Osteoblast (primary cell): ENCODE results near the gene PAFAH2. TPM values are rescaled to one million over a fixed set of nuclear protein-coding genes. Genes with fewer than 3 reads are reported as not detected.

ENCODE experiments used
- DNase-seq: peaks from one replicate; pipeline ENCODE4 v3.0.0; 2011; ENCODE audit warnings: low spot score, mixed read lengths; ENCODE audit not compliant: insufficient read length; ENCODE audit errors: missing footprints
- H2AFZ ChIP-seq: 2 replicates; pipeline ENCODE4 v1.6.0; 2011; ENCODE audit warnings: mild to moderate bottlenecking, low read length
- H3K27ac ChIP-seq: 2 replicates; pipeline ENCODE4 v1.5.1; 2011; ENCODE audit warnings: mild to moderate bottlenecking, low read depth, low read length, moderate library complexity
- H3K27me3 ChIP-seq: 2 replicates; pipeline ENCODE4 v1.6.0; 2012; ENCODE audit warnings: mild to moderate bottlenecking, control low read depth, inconsistent platforms, low read length, moderate library complexity; ENCODE audit not compliant: insufficient read depth
- H3K36me3 ChIP-seq: 2 replicates; pipeline ENCODE4 v1.5.1; 2011; ENCODE audit warnings: mild to moderate bottlenecking, low read length, control low read depth, moderate library complexity; ENCODE audit not compliant: insufficient read depth
- H3K4me1 ChIP-seq: 2 replicates; pipeline ENCODE4 v1.5.1; 2011; ENCODE audit warnings: mild to moderate bottlenecking, low read length, control low read depth, moderate library complexity; ENCODE audit not compliant: insufficient read depth
- H3K4me2 ChIP-seq: 2 replicates; pipeline ENCODE4 v1.6.0; 2011; ENCODE audit warnings: mild to moderate bottlenecking, low read length; ENCODE audit not compliant: insufficient read depth
- H3K4me3 ChIP-seq: fragments of 200-600 bp; sonication (generic); 3 replicates; pipeline ENCODE4 v1.5.1; 2012; ENCODE audit warnings: mild to moderate bottlenecking, low read length, inconsistent platforms; ENCODE audit not compliant: insufficient read depth
- H3K79me2 ChIP-seq: 2 replicates; pipeline ENCODE4 v1.6.0; 2012; ENCODE audit warnings: mild to moderate bottlenecking, low read length, control low read depth, inconsistent platforms; ENCODE audit not compliant: insufficient read depth
- H3K9me3 ChIP-seq: 2 replicates; pipeline ENCODE4 v1.5.1; 2011; ENCODE audit warnings: low read depth, low read length, control low read depth
- H4K20me1 ChIP-seq: 2 replicates; pipeline ENCODE4 v1.6.0; 2012; ENCODE audit warnings: mild to moderate bottlenecking, low read length, control low read depth; ENCODE audit not compliant: insufficient read depth
- total RNA-seq: library from RNA; depleted of rRNA; stranded (reverse); fragments of >200 nt; gene quantifications from 2 replicates; pipeline ENCODE4 v1.2.3, GENCODE V29; 2012
- TF ChIP-seq, protein P1 (sequence below): IDR thresholded peaks from 2 replicates; pipeline ENCODE4 v1.5.1; 2011; ENCODE audit warnings: mild to moderate bottlenecking, low read depth, low read length, moderate library complexity; ENCODE audit errors: extremely low read depth

Gene PAFAH2
- total RNA-seq, 1 donor: 6.9 TPM

DNA sequence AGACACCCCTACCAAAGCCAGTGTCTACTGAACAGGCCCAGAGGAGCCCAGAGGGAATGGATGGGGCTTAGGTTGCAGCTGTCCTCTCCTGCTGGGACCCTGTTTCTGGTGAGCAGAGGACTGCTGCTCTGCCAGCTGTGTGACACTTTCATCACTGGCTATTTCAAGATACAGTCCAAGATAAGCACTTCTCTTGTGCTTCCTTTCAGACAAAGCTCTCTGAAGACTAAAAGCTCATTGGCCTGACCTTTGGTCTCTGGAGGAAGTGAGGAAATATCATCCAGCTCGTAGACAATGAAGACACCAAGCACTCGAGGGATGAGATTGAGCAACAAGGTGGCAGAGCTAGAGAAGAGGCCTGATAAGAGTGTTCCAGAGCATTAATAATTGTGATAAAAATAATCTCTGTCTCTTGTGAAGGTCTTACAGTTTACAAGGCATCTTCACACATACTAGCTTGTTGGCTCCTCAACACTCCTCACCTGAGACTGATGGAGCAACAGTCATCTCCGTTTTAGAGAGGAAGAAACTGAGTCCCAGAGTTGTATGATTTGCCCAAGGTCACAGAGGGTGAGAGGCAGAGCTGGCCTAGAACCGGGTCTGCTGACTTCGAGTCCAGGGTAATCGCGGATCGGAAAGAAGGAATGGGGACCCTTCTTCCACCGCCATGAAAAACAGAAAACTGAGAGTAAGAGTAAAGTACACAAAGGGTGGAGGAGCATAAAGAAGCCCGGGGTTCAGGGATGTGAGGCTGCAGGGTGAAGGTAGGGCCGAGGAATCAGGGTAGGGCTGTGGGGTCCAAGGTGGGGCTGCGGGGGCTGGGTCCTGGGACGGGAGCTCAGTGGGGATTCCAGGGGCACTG, 666 bp downstream of the PAFAH2 start:
- peaks cover 5% of the 10 kb centered on the region for H3K79me2 ChIP-seq
- peak overlapping the region; percentile 79 for H2AFZ ChIP-seq
- H3K36me3 ChIP-seq: no peaks in the 10 kb centered on the region
- peak; percentile 77 for DNase-seq
- H3K27me3 ChIP-seq: no peaks in the 10 kb centered on the region
- peaks cover 20% of the 10 kb centered on the region for H3K4me1 ChIP-seq
- TF ChIP-seq, protein P1, sequence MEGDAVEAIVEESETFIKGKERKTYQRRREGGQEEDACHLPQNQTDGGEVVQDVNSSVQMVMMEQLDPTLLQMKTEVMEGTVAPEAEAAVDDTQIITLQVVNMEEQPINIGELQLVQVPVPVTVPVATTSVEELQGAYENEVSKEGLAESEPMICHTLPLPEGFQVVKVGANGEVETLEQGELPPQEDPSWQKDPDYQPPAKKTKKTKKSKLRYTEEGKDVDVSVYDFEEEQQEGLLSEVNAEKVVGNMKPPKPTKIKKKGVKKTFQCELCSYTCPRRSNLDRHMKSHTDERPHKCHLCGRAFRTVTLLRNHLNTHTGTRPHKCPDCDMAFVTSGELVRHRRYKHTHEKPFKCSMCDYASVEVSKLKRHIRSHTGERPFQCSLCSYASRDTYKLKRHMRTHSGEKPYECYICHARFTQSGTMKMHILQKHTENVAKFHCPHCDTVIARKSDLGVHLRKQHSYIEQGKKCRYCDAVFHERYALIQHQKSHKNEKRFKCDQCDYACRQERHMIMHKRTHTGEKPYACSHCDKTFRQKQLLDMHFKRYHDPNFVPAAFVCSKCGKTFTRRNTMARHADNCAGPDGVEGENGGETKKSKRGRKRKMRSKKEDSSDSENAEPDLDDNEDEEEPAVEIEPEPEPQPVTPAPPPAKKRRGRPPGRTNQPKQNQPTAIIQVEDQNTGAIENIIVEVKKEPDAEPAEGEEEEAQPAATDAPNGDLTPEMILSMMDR: no peak
- peak overlapping the region; percentile 74 for H3K4me3 ChIP-seq
- H3K9me3 ChIP-seq: no peaks in the 10 kb centered on the region
- peak overlapping the region; percentile 81 for H3K4me2 ChIP-seq
- H4K20me1 ChIP-seq: no peaks in the 10 kb centered on the region
- H3K27ac ChIP-seq: peak overlapping the region; percentile 71

DNA sequence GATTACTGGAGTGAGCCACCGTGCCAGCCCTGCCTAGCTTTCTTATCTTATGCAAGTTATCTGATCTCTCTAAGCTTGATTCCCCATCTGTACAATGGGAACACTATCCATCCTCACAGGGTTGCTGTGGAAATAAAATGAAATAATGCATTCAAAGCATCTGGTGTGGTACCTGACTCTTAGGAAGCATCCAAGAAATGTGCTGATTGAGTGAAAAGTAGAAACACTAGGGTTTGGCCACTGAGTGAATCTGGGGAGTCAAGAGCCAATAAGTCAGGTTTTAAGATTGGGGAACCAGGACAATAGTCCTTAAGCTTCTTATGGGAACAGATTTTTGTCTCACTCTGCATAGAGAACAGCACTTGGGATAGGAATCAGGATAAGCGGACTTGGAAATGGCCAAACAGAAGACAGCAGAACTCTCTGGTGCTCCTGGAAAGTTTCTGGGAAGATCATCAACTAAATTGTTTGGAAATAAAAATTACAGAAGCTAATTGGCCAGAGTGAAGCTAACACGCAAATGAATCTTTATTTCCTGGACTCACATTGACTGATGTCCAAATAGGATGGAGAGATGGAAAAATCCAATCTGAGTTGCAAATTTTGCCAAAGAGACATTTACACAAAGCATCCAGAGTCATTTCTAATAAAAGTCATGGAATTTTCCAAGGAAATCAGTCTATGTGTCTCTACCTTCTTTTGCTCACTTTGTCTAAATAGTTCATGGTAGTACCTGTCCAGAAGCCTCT, 3.3 kb downstream of the PAFAH2 start:
- no peaks in the 10 kb centered on the region for H3K9me3 ChIP-seq
- H3K27ac ChIP-seq: no peak overlapping the region
- H3K4me2 ChIP-seq: no peak overlapping the region
- peaks cover 22% of the 10 kb centered on the region for H3K4me1 ChIP-seq
- H3K27me3 ChIP-seq: no peaks in the 10 kb centered on the region
- H3K79me2 ChIP-seq: peaks cover 5% of the 10 kb centered on the region
- DNase-seq: no peak
- H2AFZ ChIP-seq: no peak overlapping the region
- H3K4me3 ChIP-seq: no peak overlapping the region
- peaks cover 4% of the 10 kb centered on the region for H3K36me3 ChIP-seq
- H4K20me1 ChIP-seq: no peaks in the 10 kb centered on the region
- TF ChIP-seq, protein P1: no peak

DNA sequence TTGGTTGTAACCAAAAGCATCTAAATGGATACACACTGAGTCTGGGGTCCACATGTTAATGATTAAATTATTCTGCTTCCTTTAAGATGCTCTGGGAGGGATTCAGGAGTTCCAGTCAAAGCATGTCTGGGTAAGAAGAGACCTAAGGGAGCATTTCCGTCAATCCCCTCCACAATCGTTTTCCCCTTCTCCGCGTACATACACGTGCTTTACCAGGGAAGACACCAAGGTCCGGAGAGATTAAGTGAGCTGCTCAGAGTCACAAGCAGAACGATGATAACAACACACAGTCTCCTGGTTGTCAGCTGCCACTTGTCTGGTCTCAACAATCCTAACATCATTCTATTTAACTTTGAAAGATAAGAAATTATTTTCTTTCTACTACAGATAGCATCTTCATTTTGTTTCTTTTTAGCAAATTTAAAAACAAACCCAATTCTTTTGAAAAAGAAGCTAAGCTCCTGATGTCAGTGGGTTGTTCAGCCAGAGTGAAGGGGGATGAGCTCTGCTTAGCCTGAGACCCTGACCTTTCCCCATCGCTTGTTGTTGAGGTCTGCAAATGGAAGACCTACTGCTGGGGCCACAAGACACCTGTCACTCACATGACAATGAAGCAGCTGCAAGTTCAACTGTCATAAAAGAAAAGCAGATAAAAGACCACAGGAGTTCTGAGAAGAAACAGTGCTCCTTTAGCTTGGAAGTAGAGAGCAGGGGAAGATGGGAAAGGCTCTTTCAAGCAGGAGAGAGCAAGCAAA, 4.5 kb downstream of the PAFAH2 start:
- no peak overlapping the region for H2AFZ ChIP-seq
- no peak overlapping the region for H3K4me3 ChIP-seq
- H3K4me2 ChIP-seq: no peak overlapping the region
- no peaks in the 10 kb centered on the region for H3K9me3 ChIP-seq
- peak; percentile 58 for DNase-seq
- H3K36me3 ChIP-seq: peaks cover 4% of the 10 kb centered on the region
- no peak overlapping the region for H3K27ac ChIP-seq
- TF ChIP-seq, protein P1: no peak
- H3K4me1 ChIP-seq: peaks cover 18% of the 10 kb centered on the region
- peaks cover 5% of the 10 kb centered on the region for H3K79me2 ChIP-seq
- H4K20me1 ChIP-seq: no peaks in the 10 kb centered on the region
- no peaks in the 10 kb centered on the region for H3K27me3 ChIP-seq
